ENCODE data around the gene GCH1.
A peak's percentile ranks its signal among the peaks of the same experiment; 100 is the strongest.

DNA sequence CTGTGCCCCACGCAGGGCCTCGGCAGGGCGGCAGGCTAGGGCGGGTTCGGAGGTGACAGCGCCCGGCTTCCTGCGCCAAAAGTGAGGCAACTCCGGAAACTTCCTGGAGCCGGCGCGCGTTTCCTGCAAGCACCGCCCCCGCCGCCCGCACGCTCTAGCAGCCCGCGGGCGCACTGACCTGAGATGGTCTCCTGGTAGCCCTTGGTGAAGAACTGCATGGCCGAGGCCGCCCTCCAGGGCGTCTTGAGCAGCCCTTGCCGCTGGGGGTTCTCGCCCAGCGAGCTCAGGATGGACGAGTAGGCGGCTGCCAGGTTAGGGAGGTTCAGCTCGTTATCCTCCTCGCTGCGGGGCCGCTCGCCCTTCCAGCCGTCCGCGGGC is 494 bp downstream of the GCH1 start:
- TF ChIP-seq CTCF (IDR thresholded peaks at IDR 0.05) (no peak), POLR2AphosphoS5 (IDR thresholded peaks at IDR 0.05) (peak; percentile 53 to 70 (median 59)), EP300 (IDR thresholded peaks at IDR 0.05; ENCODE audit: low read depth) (no peak)

Data from transverse colon (tissue), 4 donors.